HCT116 (cell line): ENCODE results near the gene TSC22D1. TPM values are rescaled to one million over a fixed set of nuclear protein-coding genes. Genes with fewer than 3 reads are reported as not detected.
A peak's percentile ranks its signal among the peaks of the same experiment; 100 is the strongest.

Experiments
- ATAC-seq: fragments of 200-7000 bp; cut with Tn5 transposase; 2 replicates; pipeline ENCODE4 v1.9.1; 2020; ENCODE audit warnings: mild to moderate bottlenecking, moderate library complexity
- BruUV-seq: library from RNA; stranded (reverse); fragments of 400-500 nt; replicated peaks from 2 replicates; lab custom pipeline; 2021; lab: Mats Ljungman, UMichigan
- CTCF ChIA-PET: fragments of 300-600 bp; sonication (Branson Sonifier 250); formaldehyde crosslinking; loops from one replicate; lab custom pipeline; 2021; ENCODE audit warnings: antibody characterized with exemption; lab: Charles Lee
- POLR2A ChIA-PET: fragments of 300-600, 350-600 bp; sonication (Branson Sonifier 250); formaldehyde crosslinking; loops from one replicate; lab custom pipeline; 2021; ENCODE audit warnings: antibody characterized with exemption; lab: Charles Lee
- RAD21 ChIA-PET, 2 experiments: fragments of 300-600 bp; sonication (Branson Sonifier 250); formaldehyde crosslinking; loops; one replicate each; lab custom pipeline; 2023; ENCODE audit warnings: low total read pairs in 2 of 2; ENCODE audit not compliant: uncharacterized antibody in 2 of 2, unreplicated experiment in 2 of 2, low non-redundant PET in 1 of 2; lab: Charles Lee
- DNase-seq: peaks from one replicate; pipeline ENCODE4 v3.0.0-alpha.2; 2010; ENCODE audit warnings: low read depth, low spot score
- H2AFZ ChIP-seq: fragments of 200-600 bp; shearing (Covaris generic), sonication (generic); 2 replicates; pipeline ENCODE4 v1.6.1; 2017; ENCODE audit warnings: low read depth, mixed run types, mixed read lengths, antibody characterized with exemption, low read length; ENCODE audit not compliant: poor library complexity, severe bottlenecking
- H3K27ac ChIP-seq: 2 replicates; pipeline ENCODE4 v1.5.1; 2012; ENCODE audit warnings: low read depth, low read length
- H3K27me3 ChIP-seq: fragments of 200-600 bp; sonication (generic); 2 replicates; pipeline ENCODE4 v1.6.1; 2016; ENCODE audit warnings: mixed run types, low read length, mixed read lengths; ENCODE audit not compliant: insufficient read depth
- H3K36me3 ChIP-seq, 2 experiments: fragments of 200-500 bp in 1 of 2; fragments of 200-600 bp in 1 of 2; sonication (Bioruptor generic) in 1 of 2; sonication (generic) in 1 of 2; 2 replicates each; pipeline versions ENCODE4 v1.5.1 to v1.6.1; 2014 to 2016; ENCODE audit warnings: low read length in 2 of 2, inconsistent platforms in 1 of 2, mixed read lengths in 1 of 2, mixed run types in 1 of 2; ENCODE audit not compliant: insufficient read depth in 2 of 2, control insufficient read depth in 1 of 2
- H3K4me1 ChIP-seq, 2 experiments: fragments of 200-600 bp in 1 of 2; sonication (generic) in 1 of 2; 2 replicates each; pipeline versions ENCODE4 v1.5.1 to v1.6.1; 2012 to 2017; ENCODE audit warnings: low read length in 2 of 2, inconsistent platforms in 1 of 2, mild to moderate bottlenecking in 1 of 2, mixed read lengths in 1 of 2, mixed run types in 1 of 2, moderate library complexity in 1 of 2; ENCODE audit not compliant: insufficient read depth in 2 of 2, control insufficient read depth in 1 of 2
- H3K4me2 ChIP-seq: fragments of 200-600 bp; sonication (generic); 2 replicates; pipeline ENCODE4 v1.6.1; 2017; ENCODE audit warnings: mixed run types, low read length, mixed read lengths
- H3K4me3 ChIP-seq, 2 experiments: fragments of 200-600 bp in 1 of 2; sonication (generic) in 1 of 2; replicated peaks in 1 of 2; 2 replicates each; pipeline ENCODE4 v1.5.1; 2011 to 2016; ENCODE audit warnings: low read length in 2 of 2, control low read depth in 1 of 2, low read depth in 1 of 2, mild to moderate bottlenecking in 1 of 2, mixed read lengths in 1 of 2, mixed run types in 1 of 2
- H3K79me2 ChIP-seq: fragments of 200-600 bp; sonication (generic); 2 replicates; pipeline ENCODE4 v1.6.1; 2017; ENCODE audit warnings: mild to moderate bottlenecking, mixed run types, low read length, moderate library complexity, mixed read lengths; ENCODE audit not compliant: insufficient read depth
- H3K9ac ChIP-seq: fragments of 200-600 bp; sonication (generic); 2 replicates; pipeline ENCODE4 v1.6.1; 2016; ENCODE audit warnings: low read length, mixed read lengths
- H3K9me2 ChIP-seq: fragments of 200-600 bp; sonication (generic), shearing (Covaris generic); 2 replicates; pipeline ENCODE4 v1.6.1; 2017; ENCODE audit warnings: mixed run types, mild to moderate bottlenecking, moderate library complexity; ENCODE audit not compliant: insufficient read depth
- H3K9me3 ChIP-seq, 2 experiments: fragments of 200-500 bp in 1 of 2; fragments of 200-600 bp in 1 of 2; sonication (Bioruptor generic) in 1 of 2; sonication (generic) in 1 of 2; 2 replicates each; pipeline ENCODE4 v1.6.1; 2014 to 2017; ENCODE audit warnings: low read length in 2 of 2, mixed read lengths in 2 of 2, inconsistent platforms in 1 of 2, low read depth in 1 of 2, mild to moderate bottlenecking in 1 of 2, mixed run types in 1 of 2, moderate library complexity in 1 of 2; ENCODE audit not compliant: control insufficient read depth in 1 of 2, insufficient read depth in 1 of 2
- H4K20me1 ChIP-seq: fragments of 200-600 bp; sonication (generic), shearing (Covaris generic); 2 replicates; pipeline ENCODE4 v1.6.1; 2017; ENCODE audit warnings: mixed run types, mild to moderate bottlenecking, moderate library complexity; ENCODE audit not compliant: insufficient read depth
- CEBPB ChIP-seq: IDR thresholded peaks from 2 replicates; pipeline ENCODE4 v1.6.1; 2012; ENCODE audit warnings: low read depth
- EGR1 ChIP-seq: IDR thresholded peaks from 2 replicates; pipeline ENCODE4 v1.6.1; 2012; ENCODE audit warnings: low read depth
- ELF1 ChIP-seq: IDR thresholded peaks from 2 replicates; pipeline ENCODE4 v1.6.1; 2012; ENCODE audit warnings: low read depth, borderline replicate concordance
- EZH2 ChIP-seq: fragments of 200-600 bp; sonication (generic); IDR thresholded peaks from 2 replicates; pipeline ENCODE4 v1.6.1; 2017; ENCODE audit warnings: antibody characterized with exemption, mixed run types
- FOSL1 ChIP-seq: IDR thresholded peaks from 2 replicates; pipeline ENCODE4 v1.6.1; 2012; ENCODE audit warnings: low read depth
- JUND ChIP-seq: IDR thresholded peaks from 2 replicates; pipeline ENCODE4 v1.6.1; 2012
- POLR2A ChIP-seq: IDR thresholded peaks from 2 replicates; pipeline ENCODE4 v1.7.0; 2011; ENCODE audit warnings: borderline replicate concordance; ENCODE audit not compliant: insufficient read depth, insufficient read length; ENCODE audit errors: extremely low read depth
- POLR2AphosphoS5 ChIP-seq: IDR thresholded peaks from 2 replicates; pipeline ENCODE4 v1.6.1; 2011; ENCODE audit warnings: mild to moderate bottlenecking, low read depth, low read length, moderate library complexity
- SIN3A ChIP-seq: IDR thresholded peaks from 2 replicates; pipeline ENCODE4 v1.6.1; 2012; ENCODE audit warnings: low read depth
- SP1 ChIP-seq: IDR thresholded peaks from 2 replicates; pipeline ENCODE4 v1.6.1; 2012; ENCODE audit warnings: low read depth
- ZFX ChIP-seq: fragments of 450-650 bp; IDR thresholded peaks from 2 replicates; pipeline ENCODE4 v1.6.1; 2017
- intact Hi-C: fragments of 100-400 bp; cut with micrococcal nuclease; formaldehyde crosslinking; loops from 2 replicates; pipeline ENCODE4 v1.10.0; 2022
- total RNA-seq: library from RNA; stranded (reverse); gene quantifications from one replicate; pipeline ENCODE4 v1.2.1, GENCODE V29; 2021; ENCODE audit not compliant: unreplicated experiment
- TF ChIP-seq, protein P1 (sequence below), 3 experiments: fragments of 200-600 bp in 1 of 3; sonication (generic) in 1 of 3; IDR thresholded peaks in 2 of 3; conservative IDR thresholded peaks in 1 of 3; 2 replicates each; pipeline ENCODE4 v1.5.1; 2012 to 2017; ENCODE audit warnings: low read depth in 2 of 3, low read length in 2 of 3, antibody characterized with exemption in 1 of 3, borderline replicate concordance in 1 of 3, control low read depth in 1 of 3, mild to moderate bottlenecking in 1 of 3, mixed read lengths in 1 of 3, mixed run types in 1 of 3, moderate library complexity in 1 of 3; ENCODE audit not compliant: insufficient read depth in 1 of 3

The TSC22D1 gene
- total RNA-seq, 1 experiment from 2014 or later, result 268 TPM

GRCh38 chr13:44622708-44623107, 46.6 kb upstream of the TSC22D1 start:
- no peaks in the 10 kb centered on the region for H3K36me3 ChIP-seq
- BruUV-seq, result no TSS peak
- H3K27me3 ChIP-seq, result no peaks in the 10 kb centered on the region
- H3K4me3 ChIP-seq, result no peak overlapping the region
- TF ChIP-seq, protein P1, sequence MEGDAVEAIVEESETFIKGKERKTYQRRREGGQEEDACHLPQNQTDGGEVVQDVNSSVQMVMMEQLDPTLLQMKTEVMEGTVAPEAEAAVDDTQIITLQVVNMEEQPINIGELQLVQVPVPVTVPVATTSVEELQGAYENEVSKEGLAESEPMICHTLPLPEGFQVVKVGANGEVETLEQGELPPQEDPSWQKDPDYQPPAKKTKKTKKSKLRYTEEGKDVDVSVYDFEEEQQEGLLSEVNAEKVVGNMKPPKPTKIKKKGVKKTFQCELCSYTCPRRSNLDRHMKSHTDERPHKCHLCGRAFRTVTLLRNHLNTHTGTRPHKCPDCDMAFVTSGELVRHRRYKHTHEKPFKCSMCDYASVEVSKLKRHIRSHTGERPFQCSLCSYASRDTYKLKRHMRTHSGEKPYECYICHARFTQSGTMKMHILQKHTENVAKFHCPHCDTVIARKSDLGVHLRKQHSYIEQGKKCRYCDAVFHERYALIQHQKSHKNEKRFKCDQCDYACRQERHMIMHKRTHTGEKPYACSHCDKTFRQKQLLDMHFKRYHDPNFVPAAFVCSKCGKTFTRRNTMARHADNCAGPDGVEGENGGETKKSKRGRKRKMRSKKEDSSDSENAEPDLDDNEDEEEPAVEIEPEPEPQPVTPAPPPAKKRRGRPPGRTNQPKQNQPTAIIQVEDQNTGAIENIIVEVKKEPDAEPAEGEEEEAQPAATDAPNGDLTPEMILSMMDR (IDR thresholded peaks at IDR 0.05 in 2 of 3, conservative IDR thresholded peaks at IDR 0.05 in 1 of 3; ENCODE audit: borderline replicate concordance in 1 of 3, insufficient read depth in 1 of 3, low read depth in 2 of 3, low read length in 2 of 3), result no peak
- no peak for TF ChIP-seq POLR2A
- no peak for TF ChIP-seq CEBPB
- no peak for TF ChIP-seq EZH2
- no peak for TF ChIP-seq EGR1
- TF ChIP-seq FOSL1, result no peak
- TF ChIP-seq ELF1, result no peak
- no peak for TF ChIP-seq POLR2AphosphoS5
- no peak for TF ChIP-seq JUND
- TF ChIP-seq, all 23 proteins: peak for 0
- ChIA-PET POLR2A (no interaction called here), CTCF (no interaction called here), RAD21 (no interaction called here)
- no peak for ATAC-seq
- intact Hi-C loops, result no loop called here
- H3K79me2 ChIP-seq, result no peaks in the 10 kb centered on the region
- H3K9me3 ChIP-seq, result no peaks in the 10 kb centered on the region
- DNase-seq, result no peak
- H4K20me1 ChIP-seq, result no peaks in the 10 kb centered on the region
- H3K4me1 ChIP-seq, result no peaks in the 10 kb centered on the region
- H3K9ac ChIP-seq, result no peak overlapping the region
- no peaks in the 10 kb centered on the region for H3K9me2 ChIP-seq
- H3K4me2 ChIP-seq, result no peak overlapping the region
- peak overlapping the region; percentile 49 for H2AFZ ChIP-seq
- H3K27ac ChIP-seq, result no peak overlapping the region

DNA sequence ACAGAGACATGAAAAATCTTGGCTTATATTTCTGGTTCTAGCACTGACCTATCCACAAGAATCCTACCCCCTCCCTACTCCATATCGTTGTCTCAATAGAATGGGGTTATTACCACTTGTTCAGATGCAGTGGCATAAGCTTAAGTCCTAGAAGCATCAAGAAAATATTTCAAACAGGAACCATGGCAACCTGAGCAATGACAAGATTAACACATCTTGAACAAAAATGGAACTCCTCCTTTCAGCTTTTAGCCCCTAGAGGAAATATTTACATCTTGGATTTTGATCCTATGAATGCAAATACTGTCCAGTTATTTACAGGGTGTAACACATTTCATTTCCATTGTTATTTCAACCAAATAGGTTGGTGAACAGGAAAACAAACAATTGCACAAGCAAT, 46.1 kb upstream of the TSC22D1 start:
- BruUV-seq, result no TSS peak
- Histone ChIP-seq H4K20me1 (no peaks in the 10 kb centered on the region), H3K36me3 (no peaks in the 10 kb centered on the region), H3K9me3 (no peaks in the 10 kb centered on the region), H3K79me2 (no peaks in the 10 kb centered on the region), H3K4me1 (no peaks in the 10 kb centered on the region), H2AFZ (peak overlapping the region; percentile 49)
- CTCF ChIA-PET, result no interaction called here
- ATAC-seq, result no peak
- no peak for DNase-seq
- no peak for TF ChIP-seq SIN3A
- no peak for TF ChIP-seq SP1
- TF ChIP-seq ZFX, result no peak
- TF ChIP-seq, all 23 proteins: peak for 0
- no peak overlapping the region for H3K4me3 ChIP-seq
- no peak overlapping the region for H3K9ac ChIP-seq
- POLR2A ChIA-PET, result no interaction called here
- RAD21 ChIA-PET, result no interaction called here
- intact Hi-C loops, result no loop called here
- no peaks in the 10 kb centered on the region for H3K9me2 ChIP-seq
- H3K27ac ChIP-seq, result no peak overlapping the region
- H3K4me2 ChIP-seq, result no peak overlapping the region
- H3K27me3 ChIP-seq, result no peaks in the 10 kb centered on the region
